ENCODE results near the gene OR6C76.

GRCh38 chr12:55448825-55449224 lies 22.8 kb downstream of the OR6C76 start:
- TF ChIP-seq, protein P1, sequence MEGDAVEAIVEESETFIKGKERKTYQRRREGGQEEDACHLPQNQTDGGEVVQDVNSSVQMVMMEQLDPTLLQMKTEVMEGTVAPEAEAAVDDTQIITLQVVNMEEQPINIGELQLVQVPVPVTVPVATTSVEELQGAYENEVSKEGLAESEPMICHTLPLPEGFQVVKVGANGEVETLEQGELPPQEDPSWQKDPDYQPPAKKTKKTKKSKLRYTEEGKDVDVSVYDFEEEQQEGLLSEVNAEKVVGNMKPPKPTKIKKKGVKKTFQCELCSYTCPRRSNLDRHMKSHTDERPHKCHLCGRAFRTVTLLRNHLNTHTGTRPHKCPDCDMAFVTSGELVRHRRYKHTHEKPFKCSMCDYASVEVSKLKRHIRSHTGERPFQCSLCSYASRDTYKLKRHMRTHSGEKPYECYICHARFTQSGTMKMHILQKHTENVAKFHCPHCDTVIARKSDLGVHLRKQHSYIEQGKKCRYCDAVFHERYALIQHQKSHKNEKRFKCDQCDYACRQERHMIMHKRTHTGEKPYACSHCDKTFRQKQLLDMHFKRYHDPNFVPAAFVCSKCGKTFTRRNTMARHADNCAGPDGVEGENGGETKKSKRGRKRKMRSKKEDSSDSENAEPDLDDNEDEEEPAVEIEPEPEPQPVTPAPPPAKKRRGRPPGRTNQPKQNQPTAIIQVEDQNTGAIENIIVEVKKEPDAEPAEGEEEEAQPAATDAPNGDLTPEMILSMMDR (IDR thresholded peaks at IDR 0.05; ENCODE audit: low read length) = no peak
- TF ChIP-seq EZH2phosphoT487 (IDR thresholded peaks at IDR 0.05; ENCODE audit: low read length) (no peak), EZH2 (optimal IDR thresholded peaks at IDR 0.05; ENCODE audit: low read depth, low read length) (no peak)
